DMS153 treated with DMSO at 0.1 percent for 48 hours (cell line): ENCODE measurements around the gene FOCAD.
"Not testable (repeated sequence)": the region's sequence is repeated elsewhere in the genome, so short reads cannot be mapped to it uniquely, and the experiment has no call there.

Experiments
- DNase-seq: peaks from one replicate; lab custom pipeline; 2025; ENCODE audit not compliant: unreplicated experiment; lab: John Stamatoyannopoulos, UW

Gene FOCAD

GRCh38 chr9:20684035-20684874 is at the start of gene FOCAD:
TSS of gene FOCAD (plus strand) at chr9:20684259. CDS start at chr9:20715354, 31,095 bp downstream.
- DNase-seq, result peak; percentile 81

- DNase-seq, result no peak
Observed at GRCh38 chr9:20634895-20635294, 49.2 kb upstream of the FOCAD start.

GRCh38 chr9:20636888-20637440 is 47.1 kb upstream of the FOCAD start:
- DNase-seq, result no peak

- DNase-seq, result peak; percentile 14
Observed at GRCh38 chr9:20640331-20641187, 43.5 kb upstream of the FOCAD start.

- DNase-seq, result no peak
Observed at GRCh38 chr9:20642045-20642444, 42.0 kb upstream of the FOCAD start.

GRCh38 chr9:20643660-20644059 is 40.4 kb upstream of the FOCAD start:
- DNase-seq, result no peak

- DNase-seq, result no peak
Observed at GRCh38 chr9:20646656-20647055, 37.4 kb upstream of the FOCAD start.

GRCh38 chr9:20649381-20649780 is 34.7 kb upstream of the FOCAD start:
- no peak for DNase-seq

- DNase-seq, result no peak
Observed at GRCh38 chr9:20650313-20650712, 33.7 kb upstream of the FOCAD start.

- no peak for DNase-seq
Observed at GRCh38 chr9:20650750-20651299, 33.2 kb upstream of the FOCAD start.

GRCh38 chr9:20651939-20652338 is 32.1 kb upstream of the FOCAD start:
- DNase-seq, result no peak

GRCh38 chr9:20658246-20658667 is 25.8 kb upstream of the FOCAD start:
- not testable (repeated sequence) for DNase-seq

GRCh38 chr9:20658677-20659473 is 25.2 kb upstream of the FOCAD start:
- DNase-seq, result no peak

- no peak for DNase-seq
Observed at GRCh38 chr9:20659474-20659967, 24.5 kb upstream of the FOCAD start.

- DNase-seq, result no peak
Observed at GRCh38 chr9:20662156-20662555, 21.9 kb upstream of the FOCAD start.

- DNase-seq, result no peak
Observed at GRCh38 chr9:20663133-20663532, 20.9 kb upstream of the FOCAD start.

- no peak for DNase-seq
Observed at GRCh38 chr9:20664501-20664900, 19.6 kb upstream of the FOCAD start.

GRCh38 chr9:20670395-20670794 is 13.7 kb upstream of the FOCAD start:
- DNase-seq, result no peak

- no peak for DNase-seq
Observed at GRCh38 chr9:20671635-20672034, 12.4 kb upstream of the FOCAD start.

- DNase-seq, result not testable (repeated sequence)
Observed at GRCh38 chr9:20673537-20673936, 10.5 kb upstream of the FOCAD start.
